K562 (cell line): ENCODE results near the gene IL25.

ENCODE experiments used
- HOMEZ ChIP-seq: fragments of 250-450 bp; sonication (Bioruptor Pico); IDR thresholded peaks from 2 replicates; pipeline ENCODE4 v1.4.0; 2020; ENCODE audit warnings: mild to moderate bottlenecking, moderate library complexity
- NCOA4 ChIP-seq: fragments of 450-650 bp; IDR thresholded peaks from 2 replicates; pipeline ENCODE4 v1.6.1; 2018; ENCODE audit warnings: mild to moderate bottlenecking; ENCODE audit not compliant: partially characterized antibody
- SMAD4 ChIP-seq: fragments of 250-450 bp; sonication (Bioruptor Pico); conservative IDR thresholded peaks from 2 replicates; pipeline ENCODE4 v1.8.0; 2021; ENCODE audit warnings: inconsistent platforms, mild to moderate bottlenecking, moderate library complexity

- TF ChIP-seq NCOA4 (no peak), SMAD4 (CRISPR knock-in tag) (no peak), HOMEZ (CRISPR knock-in tag) (no peak)
Observed at GRCh38 chr14:23409475-23409874, 36.9 kb downstream of the IL25 start.
